Neural crest cell (in vitro differentiated cells): ENCODE data around the gene VIPR2. TPM values are rescaled to one million over a fixed set of nuclear protein-coding genes. Genes with fewer than 3 reads are reported as not detected.

Experiments used
- DNase-seq: peaks from one replicate; pipeline ENCODE4 v3.0.0; 2021; ENCODE audit warnings: low read depth, mixed read lengths, low spot score
- H3K27ac Mint-ChIP-seq: one replicate; pipeline ENCODE4 v1.8.0; 2021; ENCODE audit warnings: mild to moderate bottlenecking, mixed read lengths; ENCODE audit not compliant: unreplicated experiment
- H3K27me3 Mint-ChIP-seq: 2 replicates; pipeline ENCODE4 v1.8.0; 2021; ENCODE audit warnings: low read depth, mild to moderate bottlenecking, mixed read lengths
- H3K36me3 Mint-ChIP-seq: 2 replicates; pipeline ENCODE4 v1.8.0; 2021; ENCODE audit warnings: low read depth, mild to moderate bottlenecking, mixed read lengths
- H3K4me1 Mint-ChIP-seq: 2 replicates; pipeline ENCODE4 v1.8.0; 2021; ENCODE audit warnings: mixed read lengths
- H3K4me3 Mint-ChIP-seq: one replicate; pipeline ENCODE4 v1.8.0; 2021; ENCODE audit warnings: mild to moderate bottlenecking, mixed read lengths
- H3K9me3 Mint-ChIP-seq: 2 replicates; pipeline ENCODE4 v1.8.0; 2021; ENCODE audit warnings: mixed read lengths
- total RNA-seq: library from RNA; stranded (reverse); gene quantifications from 2 replicates; pipeline ENCODE4 v1.2.1, GENCODE V29; 2021
- TF ChIP-seq, protein P1 (sequence below): fragments of 200-600 bp; sonication (generic); conservative IDR thresholded peaks from 2 replicates; pipeline ENCODE4 v1.5.0; 2021; ENCODE audit warnings: antibody characterized with exemption, mild to moderate bottlenecking

The VIPR2 gene
- total RNA-seq, 1 donor from 2014 or later, result 0.16 TPM

DNA sequence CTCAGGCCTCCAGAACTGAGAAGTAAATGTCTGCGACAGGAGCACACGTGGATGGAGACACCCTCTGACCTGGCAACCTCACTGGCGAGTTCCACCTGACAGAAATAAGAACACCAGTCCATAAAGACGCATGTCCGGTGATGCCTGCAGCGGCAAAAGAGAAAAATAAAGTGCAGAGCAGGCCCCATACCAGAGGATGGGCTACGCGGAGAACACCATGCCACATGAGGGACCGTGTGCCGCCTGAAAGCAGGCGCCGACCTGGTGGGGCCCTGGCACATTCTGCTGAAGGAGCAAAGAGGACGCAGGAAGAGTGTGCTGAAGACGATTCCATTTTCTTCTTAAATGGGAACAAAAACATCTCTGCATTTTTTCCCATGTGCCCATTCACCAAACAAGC is 105.0 kb downstream of the VIPR2 start:
- H3K9me3 Mint-ChIP-seq, result peaks cover 2% of the 10 kb centered on the region
- no peak overlapping the region for H3K4me3 Mint-ChIP-seq
- DNase-seq, result no peak
- TF ChIP-seq, protein P1, sequence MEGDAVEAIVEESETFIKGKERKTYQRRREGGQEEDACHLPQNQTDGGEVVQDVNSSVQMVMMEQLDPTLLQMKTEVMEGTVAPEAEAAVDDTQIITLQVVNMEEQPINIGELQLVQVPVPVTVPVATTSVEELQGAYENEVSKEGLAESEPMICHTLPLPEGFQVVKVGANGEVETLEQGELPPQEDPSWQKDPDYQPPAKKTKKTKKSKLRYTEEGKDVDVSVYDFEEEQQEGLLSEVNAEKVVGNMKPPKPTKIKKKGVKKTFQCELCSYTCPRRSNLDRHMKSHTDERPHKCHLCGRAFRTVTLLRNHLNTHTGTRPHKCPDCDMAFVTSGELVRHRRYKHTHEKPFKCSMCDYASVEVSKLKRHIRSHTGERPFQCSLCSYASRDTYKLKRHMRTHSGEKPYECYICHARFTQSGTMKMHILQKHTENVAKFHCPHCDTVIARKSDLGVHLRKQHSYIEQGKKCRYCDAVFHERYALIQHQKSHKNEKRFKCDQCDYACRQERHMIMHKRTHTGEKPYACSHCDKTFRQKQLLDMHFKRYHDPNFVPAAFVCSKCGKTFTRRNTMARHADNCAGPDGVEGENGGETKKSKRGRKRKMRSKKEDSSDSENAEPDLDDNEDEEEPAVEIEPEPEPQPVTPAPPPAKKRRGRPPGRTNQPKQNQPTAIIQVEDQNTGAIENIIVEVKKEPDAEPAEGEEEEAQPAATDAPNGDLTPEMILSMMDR, result no peak
- H3K27ac Mint-ChIP-seq, result no peak overlapping the region
- no peaks in the 10 kb centered on the region for H3K4me1 Mint-ChIP-seq
- H3K27me3 Mint-ChIP-seq, result no peaks in the 10 kb centered on the region
- no peaks in the 10 kb centered on the region for H3K36me3 Mint-ChIP-seq

GRCh38 chr7:159038066-159038465 is 106.6 kb downstream of the VIPR2 start:
- no peaks in the 10 kb centered on the region for H3K36me3 Mint-ChIP-seq
- DNase-seq, result no peak

GRCh38 chr7:159036916-159037605 is 107.6 kb downstream of the VIPR2 start:
- H3K4me1 Mint-ChIP-seq, result no peaks in the 10 kb centered on the region
- no peak overlapping the region for H3K4me3 Mint-ChIP-seq
- H3K9me3 Mint-ChIP-seq, result no peaks in the 10 kb centered on the region
- TF ChIP-seq, protein P1, result no peak
- DNase-seq, result no peak
- no peak overlapping the region for H3K27ac Mint-ChIP-seq
- no peaks in the 10 kb centered on the region for H3K27me3 Mint-ChIP-seq
- no peaks in the 10 kb centered on the region for H3K36me3 Mint-ChIP-seq

More at GRCh38 chr7:159038066-159038465, 106.6 kb downstream of the VIPR2 start:
- no peaks in the 10 kb centered on the region for H3K27me3 Mint-ChIP-seq
- no peaks in the 10 kb centered on the region for H3K4me1 Mint-ChIP-seq
- H3K4me3 Mint-ChIP-seq, result no peak overlapping the region
- peaks cover 2% of the 10 kb centered on the region for H3K9me3 Mint-ChIP-seq
- TF ChIP-seq, protein P1, result no peak
- H3K27ac Mint-ChIP-seq, result no peak overlapping the region

GRCh38 chr7:159035571-159036073 is 109.0 kb downstream of the VIPR2 start:
- DNase-seq, result no peak
- Mint-ChIP-seq H3K36me3 (no peaks in the 10 kb centered on the region), H3K4me3 (no peak overlapping the region), H3K27ac (no peak overlapping the region), H3K9me3 (no peaks in the 10 kb centered on the region), H3K27me3 (no peaks in the 10 kb centered on the region), H3K4me1 (peaks cover 10% of the 10 kb centered on the region)
- TF ChIP-seq, protein P1, result no peak

DNA sequence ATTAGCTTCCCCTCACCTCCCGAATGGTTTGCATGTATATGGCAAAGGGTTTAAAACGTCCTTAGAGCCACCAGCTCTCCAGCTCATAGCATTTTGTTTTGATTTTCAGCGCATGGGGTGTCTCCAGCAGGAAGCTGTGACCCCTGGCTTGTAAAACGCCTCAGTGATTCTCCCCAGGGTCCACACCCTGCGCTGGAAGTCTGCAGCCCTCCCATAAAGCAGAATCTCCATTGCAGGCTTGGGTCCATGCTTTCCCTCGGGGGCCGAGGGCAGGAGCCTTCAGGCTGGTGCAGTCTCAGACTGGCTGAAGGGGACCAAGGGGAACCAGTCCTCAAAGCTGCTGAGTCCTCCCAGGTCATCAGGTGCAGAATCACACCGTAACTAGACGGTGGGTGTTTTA is 109.7 kb downstream of the VIPR2 start:
- H3K9me3 Mint-ChIP-seq, result no peaks in the 10 kb centered on the region
- no peak overlapping the region for H3K4me3 Mint-ChIP-seq
- TF ChIP-seq, protein P1, result no peak
- H3K4me1 Mint-ChIP-seq, result peaks cover 10% of the 10 kb centered on the region
- no peaks in the 10 kb centered on the region for H3K36me3 Mint-ChIP-seq
- DNase-seq, result no peak
- H3K27ac Mint-ChIP-seq, result no peak overlapping the region
- no peaks in the 10 kb centered on the region for H3K27me3 Mint-ChIP-seq
